UCSD-AML1 (cell line): ENCODE data around the gene ANKHD1.

Source experiments
- DNase-seq: peaks from one replicate; lab custom pipeline; 2025; ENCODE audit not compliant: unreplicated experiment; lab: John Stamatoyannopoulos, UW

The ANKHD1 gene

GRCh38 chr5:140587495-140587894 is 185.9 kb downstream of the ANKHD1 start:
- no peak for DNase-seq

DNA sequence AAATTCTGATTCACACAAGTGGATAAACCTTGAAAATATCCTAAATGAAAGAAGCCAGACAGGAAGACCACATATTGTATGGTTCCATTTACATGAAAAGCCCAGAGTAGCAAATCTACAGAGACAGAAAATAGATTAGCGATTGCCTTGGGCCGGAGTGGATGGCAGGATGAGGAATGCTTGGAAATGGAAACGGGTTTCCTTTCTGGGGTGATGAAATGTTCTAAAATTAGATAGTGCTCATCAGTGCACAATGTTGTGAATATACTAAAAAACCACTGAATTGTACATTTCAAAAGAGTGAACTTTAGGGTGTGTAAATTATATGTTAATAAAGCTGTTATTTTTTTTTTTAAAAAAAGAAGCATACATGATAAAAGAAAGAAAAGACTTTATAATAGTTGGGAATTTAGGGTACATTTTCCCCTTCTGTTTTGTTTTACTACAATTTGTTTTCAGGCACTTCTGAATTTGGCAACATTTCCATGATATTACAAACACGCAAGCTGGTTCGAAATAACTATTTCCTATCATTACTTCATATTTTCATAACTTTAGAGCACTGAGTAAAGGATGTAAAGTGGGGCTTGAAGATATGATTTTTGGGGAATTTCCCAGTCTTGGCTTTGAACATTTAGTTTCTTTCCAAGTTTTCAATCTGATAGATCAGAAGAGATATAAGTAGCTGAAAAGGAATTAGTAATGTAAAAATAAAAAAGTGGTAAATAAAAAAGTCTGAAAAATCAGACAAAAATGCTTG is 186.9 kb downstream of the ANKHD1 start:
- DNase-seq = no peak
